Spleen (tissue), 11 donors: Measurements from ENCODE around the gene SMAD6. TPM values are rescaled to one million over a fixed set of nuclear protein-coding genes. Genes with fewer than 3 reads are reported as not detected.

Source experiments
- DNase-seq: peaks from one replicate; pipeline ENCODE4 v3.0.0-alpha.2; 2020
- H3K27ac ChIP-seq, 8 donors: fragments of 200-600 bp; sonication (generic) in 7 of 8; 1 replicate in 4 of 8; 2 replicates in 4 of 8; pipeline versions ENCODE4 v1.5.0 to v1.8.0; 2016 to 2021; ENCODE audit warnings: inconsistent platforms in 4 of 8, mild to moderate bottlenecking in 4 of 8, moderate library complexity in 1 of 8
- H3K27me3 ChIP-seq, 7 donors: fragments of 200-600 bp; sonication (generic) in 6 of 7; replicated peaks in 1 of 7; 1 replicate in 4 of 7; 2 replicates in 3 of 7; pipeline versions ENCODE4 v1.5.0 to v1.8.0; 2016 to 2021; ENCODE audit warnings: inconsistent platforms in 3 of 7, mild to moderate bottlenecking in 1 of 7
- H3K36me3 ChIP-seq, 6 donors: fragments of 200-600 bp; sonication (generic) in 5 of 6; 1 replicate in 4 of 6; 2 replicates in 2 of 6; pipeline versions ENCODE4 v1.5.0 to v1.8.0; 2016 to 2021; ENCODE audit warnings: inconsistent platforms in 2 of 6
- H3K4me1 ChIP-seq, 6 donors: fragments of 200-600 bp; sonication (generic) in 5 of 6; 1 replicate in 3 of 6; 2 replicates in 3 of 6; pipeline versions ENCODE4 v1.5.0 to v1.8.0; 2016 to 2021; ENCODE audit warnings: inconsistent platforms in 3 of 6
- H3K4me3 ChIP-seq, 8 donors: fragments of 200-600 bp; sonication (generic) in 7 of 8; 1 replicate in 4 of 8; 2 replicates in 4 of 8; pipeline versions ENCODE4 v1.5.0 to v1.8.0; 2016 to 2021; ENCODE audit warnings: inconsistent platforms in 4 of 8, mild to moderate bottlenecking in 4 of 8, moderate library complexity in 2 of 8
- H3K9me3 ChIP-seq, 8 donors: fragments of 200-600 bp; sonication (generic) in 7 of 8; 1 replicate in 4 of 8; 2 replicates in 4 of 8; pipeline versions ENCODE4 v1.5.0 to v1.8.0; 2016 to 2021; ENCODE audit warnings: inconsistent platforms in 4 of 8
- POLR2A ChIP-seq, 3 donors: fragments of 450-650 bp; IDR thresholded peaks; one replicate each; pipeline ENCODE4 v1.5.1; 2017; ENCODE audit warnings: antibody characterized with exemption in 3 of 3, mild to moderate bottlenecking in 1 of 3
- POLR2AphosphoS5 ChIP-seq, 3 donors: sonication (generic); formaldehyde crosslinking; IDR thresholded peaks; one replicate each; pipeline ENCODE4 v1.5.1; 2017; ENCODE audit warnings: antibody characterized with exemption in 3 of 3
- WGBS, 5 donors: extraction: QIAGEN DNeasy Blood & Tissue Kit in 3 of 5; methylation state at CpG; one replicate each; pipeline versions ENCODE4 v1.1.5 to v1.1.7; 2013 to 2018; 5-methylcytosine and 5-hydroxymethylcytosine counted together
- intact Hi-C: fragments of 100-400 bp; cut with DNase I; formaldehyde crosslinking; loops from one replicate; pipeline ENCODE4 v1.15.0; 2023; ENCODE audit warnings: low total_unique reads
- polyA plus RNA-seq, 3 donors: library from polyadenylated mRNA; stranded (reverse); fragments of 200-250 nt; gene quantifications; one replicate each; pipeline ENCODE4 v1.2.1, GENCODE V29; 2013
- total RNA-seq, 7 donors: library from RNA; depleted of rRNA in 3 of 7; stranded (reverse); fragments of >200 nt in 3 of 7; fragmentation: NEBNext Ultra II Directional in 4 of 7; extraction: Animal tissue kit (Norgen Biotek cat#: 25700) in 4 of 7; gene quantifications; one replicate each; pipeline versions ENCODE4 v1.1.0 to v1.2.1, GENCODE V29; 2016 to 2021
- TF ChIP-seq, protein P1 (sequence below), 11 experiments: fragments of 200-600 bp in 7 of 11; fragments of 450-650 bp in 4 of 11; sonication (generic) in 4 of 11; IDR thresholded peaks in 8 of 11; conservative IDR thresholded peaks in 3 of 11; 1 replicate in 7 of 11; 2 replicates in 4 of 11; pipeline versions ENCODE4 v1.4.0 to v1.8.0; 2016 to 2021; ENCODE audit warnings: antibody characterized with exemption in 11 of 11, inconsistent platforms in 4 of 11, mild to moderate bottlenecking in 1 of 11
- donor health status: healthy with polysubstance abuse.
- donor health status: DM: no; HTN: no; CAD: no; lungs with moderate emphysema.
- donor health status: DM: no; HTN: no; CAD: no.
- donor health status: Bipolar disorder and iron deficiency.
- donor health status: healthy.
- donor health status: DM: no; HTN: no; CAD: no.
- donor health status: DM: yes; HTN: yes; CAD: no.

The SMAD6 gene
- total and polyA plus RNA-seq, 10 donors = 0.72 to 14.0 (median 4.8) TPM

DNA sequence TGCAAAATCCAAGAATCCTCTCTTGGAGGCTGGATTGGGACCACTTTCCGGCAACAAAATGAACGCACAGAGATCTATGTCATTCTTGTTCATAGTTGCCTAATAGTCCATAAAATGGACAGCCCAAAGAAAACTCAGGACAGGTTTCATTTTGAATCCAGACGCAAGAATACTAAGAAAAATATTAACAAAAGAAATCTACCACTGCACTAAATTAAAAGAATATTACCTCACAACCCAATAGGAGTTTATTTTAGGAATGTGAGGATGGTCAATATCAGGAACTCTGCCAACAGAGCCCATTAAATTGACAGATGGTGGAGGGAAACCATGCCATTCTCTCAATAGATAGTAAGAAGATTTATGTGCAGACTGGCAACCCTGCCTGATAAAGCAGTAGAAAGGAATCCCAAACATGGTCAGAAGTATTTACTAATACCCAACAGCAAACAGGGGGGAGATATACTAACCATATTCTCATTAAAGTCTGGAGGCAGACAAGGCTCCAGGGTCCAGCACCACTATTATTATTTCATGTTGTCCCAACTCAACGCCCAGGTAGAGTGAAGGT, 127.6 kb downstream of the SMAD6 start:
- no peak overlapping the region for H3K4me3 ChIP-seq
- peaks cover 0 to 30% (median 16%) of the 10 kb centered on the region in 6 donors for H3K4me1 ChIP-seq
- DNase-seq = no peak
- intact Hi-C loops = no loop called here
- no peaks in the 10 kb centered on the region for H3K36me3 ChIP-seq
- H3K27ac ChIP-seq = no peak overlapping the region
- no peaks in the 10 kb centered on the region for H3K9me3 ChIP-seq
- no peaks in the 10 kb centered on the region for H3K27me3 ChIP-seq
- 91 to 95% (median 95%) methylated on average over 4 of the region's 4 CpGs for WGBS, 5 donors
- TF ChIP-seq POLR2AphosphoS5 (IDR thresholded peaks at IDR 0.05) (no peak), POLR2A (IDR thresholded peaks at IDR 0.05) (no peak)
- TF ChIP-seq, protein P1, sequence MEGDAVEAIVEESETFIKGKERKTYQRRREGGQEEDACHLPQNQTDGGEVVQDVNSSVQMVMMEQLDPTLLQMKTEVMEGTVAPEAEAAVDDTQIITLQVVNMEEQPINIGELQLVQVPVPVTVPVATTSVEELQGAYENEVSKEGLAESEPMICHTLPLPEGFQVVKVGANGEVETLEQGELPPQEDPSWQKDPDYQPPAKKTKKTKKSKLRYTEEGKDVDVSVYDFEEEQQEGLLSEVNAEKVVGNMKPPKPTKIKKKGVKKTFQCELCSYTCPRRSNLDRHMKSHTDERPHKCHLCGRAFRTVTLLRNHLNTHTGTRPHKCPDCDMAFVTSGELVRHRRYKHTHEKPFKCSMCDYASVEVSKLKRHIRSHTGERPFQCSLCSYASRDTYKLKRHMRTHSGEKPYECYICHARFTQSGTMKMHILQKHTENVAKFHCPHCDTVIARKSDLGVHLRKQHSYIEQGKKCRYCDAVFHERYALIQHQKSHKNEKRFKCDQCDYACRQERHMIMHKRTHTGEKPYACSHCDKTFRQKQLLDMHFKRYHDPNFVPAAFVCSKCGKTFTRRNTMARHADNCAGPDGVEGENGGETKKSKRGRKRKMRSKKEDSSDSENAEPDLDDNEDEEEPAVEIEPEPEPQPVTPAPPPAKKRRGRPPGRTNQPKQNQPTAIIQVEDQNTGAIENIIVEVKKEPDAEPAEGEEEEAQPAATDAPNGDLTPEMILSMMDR (IDR thresholded peaks at IDR 0.05 in 8 of 11, conservative IDR thresholded peaks at IDR 0.05 in 3 of 11) = no peak

DNA sequence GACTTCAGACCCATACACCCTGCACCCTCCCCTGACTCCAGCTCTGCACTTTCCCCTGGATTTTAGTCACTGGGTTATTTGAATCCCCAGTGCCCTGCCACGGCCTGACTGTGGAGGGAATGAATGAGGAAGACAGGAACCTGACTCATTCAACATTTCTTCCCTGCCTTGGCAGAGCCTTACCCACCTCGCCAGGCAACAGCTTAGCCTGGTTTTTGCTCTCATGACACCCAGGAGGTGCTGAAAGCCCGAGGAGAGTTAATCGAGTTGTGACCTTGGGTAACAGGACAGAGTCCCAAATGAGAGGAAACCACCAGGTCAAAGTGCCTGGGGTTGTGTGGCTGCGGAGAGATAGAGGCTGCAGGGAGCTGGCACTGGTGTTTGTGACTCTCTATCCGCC, 128.3 kb downstream of the SMAD6 start:
- intact Hi-C loops = no loop called here
- Histone ChIP-seq H3K27ac (no peak overlapping the region), H3K4me1 (peaks cover 0 to 36% (median 16%) of the 10 kb centered on the region in 6 donors), H3K4me3 (no peak overlapping the region), H3K9me3 (peaks cover 0 to 1% (median 0%) of the 10 kb centered on the region in 8 donors), H3K36me3 (no peaks in the 10 kb centered on the region), H3K27me3 (no peaks in the 10 kb centered on the region)
- TF ChIP-seq, protein P1 (IDR thresholded peaks at IDR 0.05 in 8 of 11, conservative IDR thresholded peaks at IDR 0.05 in 3 of 11) = no peak
- TF ChIP-seq POLR2AphosphoS5 (IDR thresholded peaks at IDR 0.05) (no peak), POLR2A (IDR thresholded peaks at IDR 0.05) (no peak)
- 51 to 77% (median 58%) methylated on average over 6 of the region's 6 CpGs for WGBS, 5 donors
- DNase-seq = no peak

DNA sequence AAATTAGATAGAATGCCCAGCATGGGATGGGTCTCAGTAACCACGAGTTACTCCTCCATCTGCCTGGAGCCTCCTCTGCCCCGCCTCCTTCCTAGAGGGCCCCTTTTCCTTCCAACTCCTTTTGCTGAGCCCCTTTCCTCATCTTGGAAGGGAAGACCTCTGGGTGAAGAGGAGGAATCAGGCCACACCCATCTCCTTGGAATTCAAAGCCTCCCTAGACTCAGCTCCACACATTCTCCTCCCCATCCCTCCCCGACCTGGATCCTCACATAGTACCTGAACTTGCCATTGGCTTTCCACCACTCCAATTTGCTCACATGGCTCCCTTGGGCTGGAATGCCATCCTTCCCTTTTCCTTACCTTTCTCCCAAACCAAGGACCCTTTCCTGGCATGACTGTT, 128.8 kb downstream of the SMAD6 start:
- intact Hi-C loops = no loop called here
- no peaks in the 10 kb centered on the region for H3K27me3 ChIP-seq
- WGBS, 5 donors = 67 to 84% (median 82%) methylated on average over 3 of the region's 3 CpGs
- H3K36me3 ChIP-seq = no peaks in the 10 kb centered on the region
- no peak overlapping the region for H3K4me3 ChIP-seq
- peaks cover 0 to 36% (median 16%) of the 10 kb centered on the region in 6 donors for H3K4me1 ChIP-seq
- TF ChIP-seq, protein P1 (IDR thresholded peaks at IDR 0.05 in 8 of 11, conservative IDR thresholded peaks at IDR 0.05 in 3 of 11) = no peak
- TF ChIP-seq POLR2AphosphoS5 (IDR thresholded peaks at IDR 0.05) = no peak
- no peak for TF ChIP-seq POLR2A (IDR thresholded peaks at IDR 0.05)
- peaks cover 0 to 6% (median 0%) of the 10 kb centered on the region in 8 donors for H3K9me3 ChIP-seq
- H3K27ac ChIP-seq = no peak overlapping the region
- no peak for DNase-seq

DNA sequence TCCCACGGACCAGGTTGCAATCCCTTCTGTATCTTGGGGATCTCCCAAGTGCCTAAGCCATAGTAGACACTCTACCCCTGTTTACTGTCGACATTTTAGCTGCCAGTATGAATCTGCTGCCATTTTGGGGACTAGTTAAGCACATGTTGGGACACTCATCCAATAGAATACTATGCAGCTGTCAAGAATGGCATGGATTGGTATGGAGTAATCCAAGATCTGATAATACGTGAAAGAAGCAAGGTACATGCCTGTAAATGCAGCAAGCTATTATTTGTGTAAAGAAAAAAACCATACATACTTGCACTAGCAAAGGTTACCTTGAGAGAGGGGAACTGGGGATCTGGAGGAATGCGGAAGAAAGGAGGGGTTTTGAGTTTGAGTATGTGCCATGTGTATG, 129.3 kb downstream of the SMAD6 start:
- H3K9me3 ChIP-seq = peaks cover 0 to 8% (median 0%) of the 10 kb centered on the region in 8 donors
- 84 to 92% (median 85%) methylated on average over 4 of the region's 4 CpGs for WGBS, 5 donors
- H3K36me3 ChIP-seq = no peaks in the 10 kb centered on the region
- intact Hi-C loops = no loop called here
- TF ChIP-seq, protein P1 (IDR thresholded peaks at IDR 0.05 in 8 of 11, conservative IDR thresholded peaks at IDR 0.05 in 3 of 11) = no peak
- no peak for TF ChIP-seq POLR2A (IDR thresholded peaks at IDR 0.05)
- no peak for TF ChIP-seq POLR2AphosphoS5 (IDR thresholded peaks at IDR 0.05)
- no peaks in the 10 kb centered on the region for H3K27me3 ChIP-seq
- H3K4me1 ChIP-seq = peaks cover 0 to 36% (median 16%) of the 10 kb centered on the region in 6 donors
- no peak overlapping the region for H3K4me3 ChIP-seq
- no peak for DNase-seq
- no peak overlapping the region for H3K27ac ChIP-seq
